OCI-LY1 (cell line): ENCODE measurements around the gene TAF11L7.
"Not testable (repeated sequence)": the region's sequence is repeated elsewhere in the genome, so short reads cannot be mapped to it uniquely, and the experiment has no call there.

Experiments used
- CTCF ChIP-seq: fragments of 200-600 bp; sonication (generic), shearing (Covaris generic); IDR thresholded peaks from 2 replicates; pipeline ENCODE4 v1.5.1; 2017; ENCODE audit warnings: mild to moderate bottlenecking, antibody characterized with exemption, low read length, moderate library complexity, mixed read lengths
- EZH2 ChIP-seq: fragments of 200-600 bp; sonication (generic), shearing (Covaris generic); IDR thresholded peaks from 2 replicates; pipeline ENCODE4 v1.8.0; 2017; ENCODE audit warnings: borderline replicate concordance, mixed run types, mild to moderate bottlenecking, antibody characterized with exemption, low read length, moderate library complexity, mixed read lengths

DNA sequence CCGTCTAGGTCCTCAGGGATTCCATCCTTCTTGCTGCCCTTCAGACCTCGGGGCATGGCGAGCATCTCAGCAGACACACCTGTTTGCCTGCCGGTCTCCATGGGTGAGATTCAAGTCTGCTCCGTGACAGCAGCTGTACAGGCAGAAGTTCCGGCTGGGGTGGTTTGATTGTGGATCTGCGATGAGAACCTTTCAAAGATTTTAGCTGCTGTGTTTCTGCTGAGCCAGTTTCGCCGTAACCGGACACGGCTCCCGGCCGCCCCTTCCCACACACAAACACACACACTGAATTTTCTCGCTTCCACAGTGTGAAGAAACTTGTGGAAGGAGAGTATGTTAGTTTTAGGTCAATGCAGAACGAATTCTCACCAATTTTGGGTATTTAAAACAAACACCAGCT is 12.2 kb upstream of the TAF11L7 start, which contains the start of gene TAF11L10:
- not testable (repeated sequence) for TF ChIP-seq CTCF, EZH2
